ENCODE results near the gene LRRC28. TPM values are rescaled to one million over a fixed set of nuclear protein-coding genes. Genes with fewer than 3 reads are reported as not detected.

Gene LRRC28
- total RNA-seq, 1 donor from 2014 or later: 20.3 TPM

DNA sequence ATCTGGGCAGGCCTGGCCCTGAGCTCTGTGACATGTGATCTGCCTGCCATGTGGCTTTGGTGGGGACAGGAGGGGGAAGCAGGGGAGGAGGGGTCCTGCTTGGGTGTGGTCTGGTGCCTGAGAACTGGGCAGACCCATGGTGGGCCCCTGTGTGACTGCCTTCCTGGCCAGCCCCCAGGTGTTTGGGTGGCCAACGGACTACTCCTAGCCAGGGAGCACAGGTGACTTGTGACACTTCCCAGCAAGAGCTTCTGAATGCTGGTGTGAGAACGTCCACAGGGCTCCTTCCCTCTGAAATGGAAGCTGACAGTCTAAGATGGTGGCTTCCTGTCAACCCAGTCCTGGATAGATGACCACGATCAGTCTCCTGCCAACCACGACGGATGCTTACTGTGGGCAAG lies 178.4 kb downstream of the LRRC28 start:
- no peaks in the 10 kb centered on the region for H3K27me3 ChIP-seq
- H3K4me1 ChIP-seq: peaks cover 33% of the 10 kb centered on the region
- DNase-seq (peak; percentile 54), ATAC-seq (no peak)
- H3K36me3 ChIP-seq: no peaks in the 10 kb centered on the region
- H3K27ac ChIP-seq: no peak overlapping the region
- intact Hi-C loops (cut with DNase I): no loop called here
- no peak overlapping the region for H3K4me3 ChIP-seq
- TF ChIP-seq, protein P1, sequence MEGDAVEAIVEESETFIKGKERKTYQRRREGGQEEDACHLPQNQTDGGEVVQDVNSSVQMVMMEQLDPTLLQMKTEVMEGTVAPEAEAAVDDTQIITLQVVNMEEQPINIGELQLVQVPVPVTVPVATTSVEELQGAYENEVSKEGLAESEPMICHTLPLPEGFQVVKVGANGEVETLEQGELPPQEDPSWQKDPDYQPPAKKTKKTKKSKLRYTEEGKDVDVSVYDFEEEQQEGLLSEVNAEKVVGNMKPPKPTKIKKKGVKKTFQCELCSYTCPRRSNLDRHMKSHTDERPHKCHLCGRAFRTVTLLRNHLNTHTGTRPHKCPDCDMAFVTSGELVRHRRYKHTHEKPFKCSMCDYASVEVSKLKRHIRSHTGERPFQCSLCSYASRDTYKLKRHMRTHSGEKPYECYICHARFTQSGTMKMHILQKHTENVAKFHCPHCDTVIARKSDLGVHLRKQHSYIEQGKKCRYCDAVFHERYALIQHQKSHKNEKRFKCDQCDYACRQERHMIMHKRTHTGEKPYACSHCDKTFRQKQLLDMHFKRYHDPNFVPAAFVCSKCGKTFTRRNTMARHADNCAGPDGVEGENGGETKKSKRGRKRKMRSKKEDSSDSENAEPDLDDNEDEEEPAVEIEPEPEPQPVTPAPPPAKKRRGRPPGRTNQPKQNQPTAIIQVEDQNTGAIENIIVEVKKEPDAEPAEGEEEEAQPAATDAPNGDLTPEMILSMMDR (IDR thresholded peaks at IDR 0.05): no peak
- H3K9me3 ChIP-seq: no peaks in the 10 kb centered on the region

DNA sequence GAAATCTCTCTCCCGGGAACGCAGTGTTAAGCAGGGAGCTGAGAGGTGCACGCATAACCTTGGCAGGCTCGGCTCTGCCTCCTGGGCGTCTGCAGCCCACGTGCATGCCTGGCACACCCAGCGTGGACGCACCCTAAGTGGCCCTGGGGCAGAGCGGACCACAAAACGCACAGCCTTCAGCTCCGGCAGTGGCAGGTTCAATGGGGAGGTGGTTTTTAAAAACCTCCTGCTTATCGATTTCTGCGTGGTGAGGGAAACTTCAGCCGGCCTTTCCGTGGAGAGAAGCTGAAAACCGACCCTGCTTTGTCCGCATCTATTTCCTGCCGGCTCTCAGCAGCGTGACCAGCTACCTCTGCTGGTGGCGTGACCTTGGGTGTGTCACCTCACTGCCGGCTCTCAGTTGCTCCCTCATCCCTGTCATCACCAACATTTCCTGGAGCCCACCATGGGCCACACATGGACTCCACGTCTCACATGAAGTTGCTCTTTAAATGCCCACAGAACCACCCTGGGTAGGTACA lies 179.7 kb downstream of the LRRC28 start:
- no peak for ATAC-seq
- Histone ChIP-seq H3K9me3 (no peaks in the 10 kb centered on the region), H3K4me3 (no peak overlapping the region), H3K36me3 (no peaks in the 10 kb centered on the region), H3K27me3 (no peaks in the 10 kb centered on the region), H3K4me1 (peaks cover 36% of the 10 kb centered on the region), H3K27ac (no peak overlapping the region)
- intact Hi-C loops (cut with DNase I): no loop called here
- TF ChIP-seq, protein P1 (IDR thresholded peaks at IDR 0.05): no peak
- peak; percentile 40 for DNase-seq

DNA sequence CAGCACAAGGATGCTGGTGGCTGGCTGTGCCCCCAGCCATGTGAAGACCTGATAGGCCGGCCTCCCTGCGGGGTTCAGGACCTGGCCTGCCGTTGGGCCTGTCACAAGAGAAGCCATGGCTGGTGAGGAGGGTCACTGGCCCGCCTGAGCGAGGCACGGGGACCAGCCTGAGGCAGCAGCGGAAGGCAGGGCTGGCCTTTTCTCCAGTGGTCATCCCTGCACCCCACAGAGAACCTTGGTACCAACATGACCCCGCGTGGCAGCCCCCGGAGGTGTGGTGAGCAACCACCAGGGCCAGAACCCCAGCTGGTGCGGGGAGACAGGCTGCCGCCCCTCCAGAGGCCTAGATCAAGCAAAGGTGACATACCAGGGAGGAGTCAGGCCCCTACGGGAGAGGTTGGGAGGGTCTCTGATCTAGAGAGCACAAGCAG lies 180.4 kb downstream of the LRRC28 start:
- ATAC-seq: no peak
- TF ChIP-seq, protein P1 (IDR thresholded peaks at IDR 0.05): no peak
- no peaks in the 10 kb centered on the region for H3K36me3 ChIP-seq

DNA sequence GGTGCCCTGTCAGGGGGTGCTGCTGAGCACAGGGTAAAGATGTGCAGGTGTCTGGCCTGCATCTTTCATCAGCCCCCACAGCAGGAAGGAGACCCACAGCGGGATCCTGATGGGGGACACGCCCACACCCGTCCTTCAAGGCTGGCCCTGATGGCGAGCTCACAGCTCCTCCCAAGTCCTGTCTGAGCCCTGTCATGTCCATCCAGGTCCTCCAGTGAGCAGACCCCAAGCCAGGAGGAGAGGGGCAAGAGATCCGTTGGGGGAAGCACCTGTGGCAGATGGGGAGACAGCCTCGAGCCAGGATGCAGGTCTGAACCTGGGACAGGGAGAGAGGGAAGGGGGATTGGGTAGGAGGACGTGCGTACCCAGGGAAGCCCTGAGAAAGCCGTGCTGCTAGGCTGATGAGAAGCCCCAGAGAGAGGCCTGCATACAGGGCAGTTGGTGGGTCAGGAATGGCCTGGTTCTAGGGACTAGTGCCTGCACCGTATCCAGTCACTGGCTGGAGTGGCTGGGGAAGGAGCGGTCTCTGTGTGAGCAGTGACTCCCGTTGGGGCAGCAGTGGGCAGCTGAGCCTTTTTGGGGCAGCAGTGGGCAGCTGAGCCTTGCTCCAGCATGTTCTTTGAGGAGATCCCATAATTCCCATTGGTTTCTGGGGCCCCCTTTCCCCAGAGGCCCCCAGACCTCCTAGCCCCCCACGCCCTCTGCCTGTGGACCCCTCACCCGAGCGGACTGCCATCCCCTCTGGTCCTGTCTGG lies 181.2 kb downstream of the LRRC28 start:
- Histone ChIP-seq H3K4me3 (no peak overlapping the region), H3K4me1 (peaks cover 33% of the 10 kb centered on the region), H3K27me3 (no peaks in the 10 kb centered on the region), H3K9me3 (no peaks in the 10 kb centered on the region), H3K36me3 (no peaks in the 10 kb centered on the region), H3K27ac (peak overlapping the region; percentile 60)
- TF ChIP-seq, protein P1 (IDR thresholded peaks at IDR 0.05): no peak
- intact Hi-C loops (cut with DNase I): no loop called here
- ATAC-seq (no peak), DNase-seq (peak; percentile 54)

More for the DNA sequence above, 180.4 kb downstream of the LRRC28 start:
- H3K27ac ChIP-seq: no peak overlapping the region
- peak; percentile 37 for DNase-seq
- no peaks in the 10 kb centered on the region for H3K9me3 ChIP-seq
- intact Hi-C loops (cut with DNase I): no loop called here
- H3K27me3 ChIP-seq: no peaks in the 10 kb centered on the region
- H3K4me3 ChIP-seq: no peak overlapping the region
- peaks cover 33% of the 10 kb centered on the region for H3K4me1 ChIP-seq

DNA sequence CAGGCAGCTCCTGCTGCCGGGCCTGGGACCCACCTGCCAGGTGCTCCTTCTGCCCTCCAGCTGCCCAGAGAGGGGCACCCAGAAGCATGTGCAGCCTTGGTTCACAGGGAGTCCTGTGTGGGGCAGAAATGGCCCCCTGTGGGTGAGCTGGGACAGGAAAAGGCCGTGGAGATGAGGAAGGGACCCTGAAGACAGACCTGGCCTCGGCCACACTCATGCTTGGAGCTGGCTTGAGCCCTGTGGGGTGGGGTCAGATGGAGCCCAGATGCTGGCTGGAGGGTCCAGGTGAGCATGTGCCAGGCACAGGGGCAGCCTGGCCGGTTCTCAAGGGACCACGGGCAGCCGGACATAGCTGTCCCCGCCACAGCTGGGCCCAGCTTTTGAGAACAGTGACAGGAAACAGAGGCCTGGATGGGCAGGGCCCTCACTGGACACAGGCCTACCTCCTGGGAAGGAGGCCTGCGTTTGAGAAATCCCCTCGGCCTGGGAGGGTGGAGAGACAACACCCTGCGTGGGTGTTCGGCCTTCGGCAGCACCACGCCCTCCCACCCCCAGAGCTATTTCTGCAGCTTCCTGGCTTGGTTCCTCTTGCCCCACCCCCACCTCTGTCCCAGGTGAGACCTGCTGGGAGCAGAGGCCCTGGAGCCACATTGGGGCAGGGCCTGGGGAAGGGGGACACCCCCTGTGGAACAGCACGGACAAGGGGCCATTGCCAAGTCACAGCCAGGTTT lies 181.9 kb downstream of the LRRC28 start:
- H3K4me1 ChIP-seq: peaks cover 38% of the 10 kb centered on the region
- intact Hi-C loops (cut with DNase I): no loop called here
- peak overlapping the region; percentile 60 for H3K27ac ChIP-seq
- no peaks in the 10 kb centered on the region for H3K9me3 ChIP-seq
- no peaks in the 10 kb centered on the region for H3K36me3 ChIP-seq
- peak; percentile 75 for ATAC-seq
- DNase-seq: peak; percentile 81
- H3K27me3 ChIP-seq: no peaks in the 10 kb centered on the region
- no peak overlapping the region for H3K4me3 ChIP-seq
- TF ChIP-seq, protein P1 (IDR thresholded peaks at IDR 0.05): no peak
